ENCODE data around the gene EFCAB6.

EFCAB6 gene

DNA sequence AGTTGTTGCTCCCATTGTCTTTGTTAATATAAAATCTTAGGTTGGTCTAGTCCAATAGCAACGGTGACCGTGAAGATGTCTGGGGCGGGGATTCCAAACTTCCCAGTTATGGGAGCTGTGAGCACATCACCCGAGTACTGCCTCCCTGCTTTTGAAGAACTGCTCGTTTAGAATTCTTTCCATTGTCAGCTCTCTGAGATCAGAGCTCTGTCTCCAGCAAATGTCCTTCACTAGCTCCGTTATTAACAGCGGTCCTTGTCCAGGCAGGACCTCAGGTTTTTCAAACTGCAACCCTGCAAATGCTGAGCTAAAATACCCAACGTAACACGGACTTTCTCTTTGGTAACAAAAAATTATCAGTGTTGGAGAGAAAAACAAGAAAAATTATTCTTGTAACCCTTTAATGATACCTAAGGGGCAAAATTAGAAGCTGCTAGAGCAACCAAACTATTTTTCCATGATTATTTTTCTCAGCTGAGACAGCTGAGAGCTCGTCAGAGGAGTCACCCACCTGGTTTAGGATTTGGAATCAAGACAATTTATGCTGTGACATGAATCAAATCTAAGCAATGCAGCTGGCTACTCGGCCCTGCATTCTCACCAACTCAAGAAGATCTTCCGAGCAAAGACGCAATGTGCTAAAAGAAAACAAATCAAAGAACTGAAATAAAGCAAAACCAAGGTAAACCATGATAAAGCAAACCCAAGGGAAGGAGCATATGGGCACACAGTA, 15.1 kb upstream of the EFCAB6 start:
- TF ChIP-seq, protein P1, sequence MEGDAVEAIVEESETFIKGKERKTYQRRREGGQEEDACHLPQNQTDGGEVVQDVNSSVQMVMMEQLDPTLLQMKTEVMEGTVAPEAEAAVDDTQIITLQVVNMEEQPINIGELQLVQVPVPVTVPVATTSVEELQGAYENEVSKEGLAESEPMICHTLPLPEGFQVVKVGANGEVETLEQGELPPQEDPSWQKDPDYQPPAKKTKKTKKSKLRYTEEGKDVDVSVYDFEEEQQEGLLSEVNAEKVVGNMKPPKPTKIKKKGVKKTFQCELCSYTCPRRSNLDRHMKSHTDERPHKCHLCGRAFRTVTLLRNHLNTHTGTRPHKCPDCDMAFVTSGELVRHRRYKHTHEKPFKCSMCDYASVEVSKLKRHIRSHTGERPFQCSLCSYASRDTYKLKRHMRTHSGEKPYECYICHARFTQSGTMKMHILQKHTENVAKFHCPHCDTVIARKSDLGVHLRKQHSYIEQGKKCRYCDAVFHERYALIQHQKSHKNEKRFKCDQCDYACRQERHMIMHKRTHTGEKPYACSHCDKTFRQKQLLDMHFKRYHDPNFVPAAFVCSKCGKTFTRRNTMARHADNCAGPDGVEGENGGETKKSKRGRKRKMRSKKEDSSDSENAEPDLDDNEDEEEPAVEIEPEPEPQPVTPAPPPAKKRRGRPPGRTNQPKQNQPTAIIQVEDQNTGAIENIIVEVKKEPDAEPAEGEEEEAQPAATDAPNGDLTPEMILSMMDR (IDR thresholded peaks at IDR 0.05; ENCODE audit: borderline replicate concordance, control extremely low read depth, extremely low read depth, insufficient read depth, missing control alignments), result no peak
- no peak for DNase-seq (ENCODE audit: low spot score)
- in situ Hi-C loops (cut with MboI; ENCODE audit: low sequenced_read_pairs, unreplicated experiment), result no loop called here

DNA sequence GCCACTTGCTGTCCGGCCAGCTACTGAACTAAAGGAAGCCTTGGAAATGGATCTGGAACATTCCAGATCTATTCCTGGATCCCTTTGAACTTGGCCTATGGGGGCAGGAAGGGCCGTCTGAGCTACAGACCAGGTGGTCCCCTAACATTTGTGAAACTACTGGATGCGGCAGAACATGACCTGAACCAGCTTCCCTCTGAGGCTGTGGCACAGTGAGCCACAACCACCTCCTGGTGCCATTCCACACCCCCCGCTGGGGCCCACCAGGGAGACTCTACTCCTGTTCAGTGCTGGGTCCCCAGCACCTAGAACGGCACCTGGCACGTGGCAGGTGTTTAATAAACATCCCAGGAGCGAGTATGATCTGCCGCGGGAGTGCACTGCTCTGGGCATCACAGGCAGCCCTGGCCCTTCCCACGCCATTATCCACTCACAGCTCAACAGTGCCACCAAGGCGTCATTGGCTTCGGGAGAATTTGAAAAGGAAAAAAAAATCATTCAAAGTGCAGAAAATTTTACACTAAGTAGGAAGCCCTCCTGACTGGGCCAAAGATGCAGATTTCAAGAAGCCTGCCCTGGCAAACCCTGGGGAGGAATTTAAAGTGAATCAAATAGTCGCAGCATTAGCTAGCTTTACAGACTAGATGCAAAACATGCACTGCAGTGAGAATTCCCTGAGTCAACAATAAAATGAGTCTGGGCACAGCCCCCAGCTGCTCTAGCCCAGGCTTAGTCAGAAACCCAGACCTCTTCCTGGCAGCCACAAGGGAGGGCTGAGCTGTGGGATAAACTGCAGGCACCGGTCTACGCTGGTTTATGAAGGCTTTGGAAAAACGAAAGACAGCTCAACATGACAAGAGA, 14.3 kb upstream of the EFCAB6 start:
- DNase-seq (ENCODE audit: low spot score), result peak; percentile 23
- in situ Hi-C loops (cut with MboI; ENCODE audit: low sequenced_read_pairs, unreplicated experiment), result no loop called here
- TF ChIP-seq, protein P1 (IDR thresholded peaks at IDR 0.05; ENCODE audit: borderline replicate concordance, control extremely low read depth, extremely low read depth, insufficient read depth, missing control alignments), result no peak

DNA sequence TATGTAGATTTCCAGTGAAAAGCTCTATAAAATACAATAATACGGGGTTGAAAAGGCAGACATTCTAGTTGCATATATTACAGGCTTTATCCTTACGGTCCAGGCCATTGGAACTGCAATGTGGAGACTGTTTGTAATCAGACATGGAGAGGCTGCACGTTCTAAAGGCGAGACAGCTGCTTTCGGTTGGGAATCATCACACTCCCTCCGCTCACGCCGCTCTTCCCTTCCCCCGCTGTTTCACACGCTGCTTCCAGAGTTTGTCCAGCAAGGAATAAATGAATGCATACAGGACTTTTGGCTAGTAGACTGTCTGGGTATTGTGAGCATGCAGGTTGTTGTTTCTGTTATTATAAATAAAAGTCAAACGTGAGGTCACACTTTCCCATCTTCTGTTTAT, 13.5 kb upstream of the EFCAB6 start:
- peak; percentile 7 for DNase-seq (ENCODE audit: low spot score)
- in situ Hi-C loops (cut with MboI; ENCODE audit: low sequenced_read_pairs, unreplicated experiment), result no loop called here
- TF ChIP-seq, protein P1 (IDR thresholded peaks at IDR 0.05; ENCODE audit: borderline replicate concordance, control extremely low read depth, extremely low read depth, insufficient read depth, missing control alignments), result no peak

DNA sequence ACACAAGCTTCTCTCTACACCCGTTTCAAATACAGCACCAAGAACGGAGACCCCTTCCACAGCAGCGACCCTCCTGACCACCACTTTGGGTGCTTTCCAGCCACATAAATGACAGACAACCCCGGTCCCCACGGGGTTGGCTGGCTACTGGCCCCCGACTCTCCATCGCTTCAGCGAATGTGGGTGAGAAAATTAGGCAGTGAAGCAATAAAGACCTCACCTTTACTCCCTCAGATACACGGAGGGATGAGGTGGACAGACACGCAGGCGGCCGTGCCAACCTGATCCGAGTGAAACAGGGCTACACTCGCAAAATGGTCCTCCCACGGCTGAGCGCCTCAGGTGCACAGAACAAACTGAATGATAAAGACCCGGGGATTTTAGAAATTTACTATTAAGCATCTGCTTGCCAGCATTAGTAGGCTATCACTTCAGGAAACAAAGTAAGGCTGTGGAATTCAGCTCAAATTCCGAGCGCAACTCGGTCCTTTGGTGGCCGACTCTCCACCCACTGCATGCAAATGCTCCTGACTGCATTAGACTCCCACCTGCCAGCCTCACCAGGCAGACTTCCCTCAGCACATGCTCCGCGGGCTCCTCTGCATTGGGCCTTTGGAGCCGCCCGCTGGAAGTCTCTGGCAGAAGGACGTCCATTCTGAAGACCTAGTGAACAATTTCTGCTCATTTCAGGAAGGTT, 12.8 kb upstream of the EFCAB6 start:
- in situ Hi-C loops (cut with MboI; ENCODE audit: low sequenced_read_pairs, unreplicated experiment), result no loop called here
- DNase-seq (ENCODE audit: low spot score), result peak; percentile 11

DNA sequence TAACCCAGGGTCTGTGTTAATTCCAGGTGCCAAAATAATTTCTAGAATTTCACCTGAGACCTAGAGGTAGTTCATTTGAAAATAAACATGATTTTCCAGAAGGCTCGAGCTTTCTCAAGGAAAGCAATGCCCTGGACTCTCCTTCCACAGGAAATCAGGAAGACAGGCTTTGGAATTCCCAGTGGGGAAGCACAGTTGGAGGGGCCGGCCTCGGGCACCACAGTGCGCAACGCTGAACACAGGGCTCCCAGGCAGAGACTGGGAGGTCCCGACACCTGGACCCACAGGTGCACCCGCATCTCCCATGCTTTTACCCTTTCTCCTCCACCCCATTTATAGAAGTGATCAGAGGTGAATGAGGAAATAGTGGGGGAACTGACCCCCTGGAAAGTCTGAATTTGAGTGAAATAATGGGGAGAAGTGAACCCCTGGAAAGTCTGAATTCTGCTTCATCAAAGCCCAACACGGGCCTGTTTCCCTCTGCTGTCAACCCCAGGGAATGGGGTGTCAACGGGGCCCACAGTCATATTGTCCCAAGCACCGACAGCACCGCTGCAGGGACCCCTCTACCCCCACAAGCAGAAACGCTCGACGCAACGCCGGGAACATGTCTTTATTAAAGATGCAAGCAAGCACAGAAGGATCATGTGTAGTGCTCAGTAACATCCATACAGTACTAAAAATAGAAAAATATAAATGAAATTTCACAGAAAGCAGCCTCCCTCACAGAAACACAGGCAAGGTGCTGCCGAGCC, 12.0 kb upstream of the EFCAB6 start:
- TF ChIP-seq, protein P1 (IDR thresholded peaks at IDR 0.05; ENCODE audit: borderline replicate concordance, control extremely low read depth, extremely low read depth, insufficient read depth, missing control alignments), result no peak

More for the DNA sequence above, 12.8 kb upstream of the EFCAB6 start:
- TF ChIP-seq, protein P1 (IDR thresholded peaks at IDR 0.05; ENCODE audit: borderline replicate concordance, control extremely low read depth, extremely low read depth, insufficient read depth, missing control alignments), result no peak

More for the DNA sequence above, 12.0 kb upstream of the EFCAB6 start:
- DNase-seq (ENCODE audit: low spot score), result peak; percentile 9
- in situ Hi-C loops (cut with MboI; ENCODE audit: low sequenced_read_pairs, unreplicated experiment), result no loop called here
